Measurements from ENCODE around the gene NGEF.

NGEF gene

GRCh38 chr2:232884001-232884421 is 129.0 kb downstream of the NGEF start:
- DNase-seq (ENCODE audit: low read depth) = no peak

GRCh38 chr2:232883116-232883721 is 129.8 kb downstream of the NGEF start:
- DNase-seq (ENCODE audit: low read depth) = no peak

- DNase-seq (ENCODE audit: low read depth) = no peak
Observed at GRCh38 chr2:232882505-232883115, 130.4 kb downstream of the NGEF start.

DNA sequence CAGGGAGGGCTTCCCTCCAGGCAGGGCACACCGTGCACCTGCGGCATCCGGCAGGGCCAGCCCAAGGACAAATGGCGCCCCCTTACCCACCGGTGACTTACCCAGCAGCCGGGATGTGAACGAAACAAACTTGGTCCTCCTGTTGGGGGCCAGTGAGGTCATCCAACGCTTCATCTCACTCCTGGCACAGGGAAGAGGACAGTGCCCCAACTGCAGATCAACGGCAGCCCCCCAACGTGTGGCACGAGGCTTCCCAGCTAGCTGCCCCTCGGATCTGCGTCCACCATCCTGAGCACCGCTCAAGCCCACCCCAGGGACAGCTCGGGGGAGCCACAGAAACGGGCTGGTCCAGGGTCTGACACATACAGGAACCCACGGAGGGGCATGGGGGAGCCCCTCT is 131.0 kb downstream of the NGEF start:
- no peak for DNase-seq (ENCODE audit: low read depth)

- no peak for DNase-seq (ENCODE audit: low read depth)
Observed at GRCh38 chr2:232880764-232881351, 132.2 kb downstream of the NGEF start.

- DNase-seq (ENCODE audit: low read depth) = no peak
Observed at GRCh38 chr2:232879618-232880494, 133.2 kb downstream of the NGEF start.

GRCh38 chr2:232878855-232879617 is 134.0 kb downstream of the NGEF start:
- no peak for DNase-seq (ENCODE audit: low read depth)

GRCh38 chr2:232877940-232878511 is 135.0 kb downstream of the NGEF start:
- DNase-seq (ENCODE audit: low read depth) = no peak

DNA sequence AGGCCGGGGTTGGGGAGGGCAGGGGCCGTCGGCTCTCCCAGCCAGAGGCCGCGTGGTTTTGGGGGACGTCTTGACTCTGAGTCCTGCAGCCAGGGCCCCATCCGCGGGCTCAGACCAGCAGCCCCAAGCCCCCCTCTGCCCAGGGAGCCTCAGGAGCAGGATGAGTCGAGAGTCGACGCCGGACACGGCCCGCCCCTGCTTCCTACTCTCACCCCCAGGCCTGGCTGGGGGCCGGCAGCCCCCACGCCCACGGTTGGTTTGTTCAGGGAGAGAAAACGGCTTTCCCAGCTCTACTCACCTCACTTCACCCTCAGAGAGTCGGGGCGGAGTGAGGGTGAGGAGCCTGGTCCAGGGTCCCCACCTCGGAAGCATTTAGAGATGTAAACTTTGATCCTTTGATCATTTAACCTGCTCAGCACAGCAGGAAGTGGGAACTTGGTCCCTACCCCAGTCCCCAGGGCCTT is 136.0 kb downstream of the NGEF start:
- DNase-seq (ENCODE audit: low read depth) = no peak

GRCh38 chr2:232876161-232876977 is 136.7 kb downstream of the NGEF start:
- no peak for DNase-seq (ENCODE audit: low read depth)

- DNase-seq (ENCODE audit: low read depth) = no peak
Observed at GRCh38 chr2:232875256-232876121, 137.6 kb downstream of the NGEF start.

- no peak for DNase-seq (ENCODE audit: low read depth)
Observed at GRCh38 chr2:232874677-232875223, 138.3 kb downstream of the NGEF start.

DNA sequence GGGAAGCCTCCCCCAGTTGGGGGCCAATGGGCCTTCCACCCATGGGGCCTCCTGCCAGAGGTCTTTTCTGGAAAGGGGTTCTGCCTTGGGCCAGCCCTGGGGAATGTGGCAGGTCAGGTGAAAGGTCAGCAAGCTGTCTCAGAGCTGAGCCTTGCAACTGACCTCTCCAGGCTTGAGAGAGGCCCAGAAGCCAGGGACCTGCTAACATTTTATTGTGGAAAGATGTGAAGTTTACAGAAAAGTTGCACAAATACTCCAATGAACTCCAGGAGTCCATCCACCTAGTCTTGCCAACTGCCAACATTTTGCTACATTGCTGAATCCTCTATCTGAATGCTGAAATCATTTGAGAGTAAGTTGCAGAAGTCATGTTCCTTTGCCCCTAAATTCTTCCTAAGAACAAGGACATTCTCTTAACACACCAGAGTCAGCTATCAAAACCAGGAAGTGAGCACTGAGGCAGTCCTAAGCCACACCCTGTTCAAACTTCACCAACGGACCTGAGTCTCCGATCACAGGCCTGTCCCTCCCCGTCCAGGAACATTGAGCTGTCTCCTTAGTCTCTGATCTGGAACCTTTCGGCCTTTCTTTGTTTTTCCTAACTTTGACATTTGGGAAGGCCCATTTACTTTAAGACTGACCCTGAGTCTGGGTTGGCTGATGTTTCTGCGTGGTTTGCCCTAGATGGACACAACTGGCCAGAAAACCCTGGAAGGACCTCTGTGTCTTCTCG is 139.0 kb downstream of the NGEF start:
- DNase-seq (ENCODE audit: low read depth) = no peak

- DNase-seq (ENCODE audit: low read depth) = no peak
Observed at GRCh38 chr2:232873292-232873908, 139.7 kb downstream of the NGEF start.

- no peak for DNase-seq (ENCODE audit: low read depth)
Observed at GRCh38 chr2:232872826-232873225, 140.2 kb downstream of the NGEF start.

DNA sequence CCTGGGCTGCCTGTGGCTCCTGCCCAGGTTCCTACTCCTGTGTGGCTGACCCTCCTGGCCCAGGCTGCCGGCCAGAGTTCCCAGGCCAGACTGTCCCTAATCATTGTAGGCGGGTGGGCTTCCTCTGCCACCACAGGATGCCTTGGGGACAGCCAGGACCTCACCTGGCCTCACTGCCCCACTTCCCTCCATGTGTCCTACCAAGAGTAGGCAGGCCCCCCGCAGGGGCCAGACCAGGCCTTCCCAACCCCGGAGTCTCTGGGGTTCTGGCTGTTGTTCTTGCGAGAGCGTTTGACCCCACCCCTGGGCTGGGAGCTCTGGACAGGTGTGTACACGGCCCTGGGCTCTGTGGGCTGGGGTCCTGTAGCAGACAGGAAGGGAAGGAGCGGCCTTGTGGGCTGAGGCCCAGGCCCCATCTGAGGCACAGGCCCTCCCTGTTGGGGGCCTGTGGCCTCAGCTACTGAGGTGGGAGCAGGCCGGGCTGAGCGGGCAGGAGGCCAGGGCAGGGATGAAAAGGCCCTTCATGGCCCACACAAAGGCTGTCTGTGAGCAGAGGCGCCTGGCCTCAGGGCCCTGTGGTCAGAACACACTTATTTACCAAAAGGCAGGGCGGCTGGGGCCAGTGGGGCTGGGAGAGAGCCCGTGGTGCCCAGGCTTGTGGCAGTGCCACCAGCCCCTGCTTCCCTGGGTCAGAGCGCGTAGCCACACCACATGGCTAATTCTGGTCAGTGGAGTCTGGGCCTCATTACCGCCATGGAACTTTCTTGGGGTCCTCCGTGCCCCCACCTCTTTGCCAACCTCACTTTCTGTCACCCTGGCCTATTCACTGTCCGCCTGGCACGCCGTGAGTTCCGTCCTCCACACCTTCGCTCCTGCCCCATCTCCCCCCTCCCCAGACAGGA is 141.0 kb downstream of the NGEF start:
- DNase-seq (ENCODE audit: low read depth) = no peak

- DNase-seq (ENCODE audit: low read depth) = no peak
Observed at GRCh38 chr2:232871418-232871834, 141.6 kb downstream of the NGEF start.

Data from stimulated activated CD8-positive, alpha-beta memory T cell treated with anti-CD3 and anti-CD28 coated beads, Interleukin-7, amount 100 ng/mL, for 24 hours (primary cell).